ENCODE data around the gene SQSTM1.

The SQSTM1 gene

DNA sequence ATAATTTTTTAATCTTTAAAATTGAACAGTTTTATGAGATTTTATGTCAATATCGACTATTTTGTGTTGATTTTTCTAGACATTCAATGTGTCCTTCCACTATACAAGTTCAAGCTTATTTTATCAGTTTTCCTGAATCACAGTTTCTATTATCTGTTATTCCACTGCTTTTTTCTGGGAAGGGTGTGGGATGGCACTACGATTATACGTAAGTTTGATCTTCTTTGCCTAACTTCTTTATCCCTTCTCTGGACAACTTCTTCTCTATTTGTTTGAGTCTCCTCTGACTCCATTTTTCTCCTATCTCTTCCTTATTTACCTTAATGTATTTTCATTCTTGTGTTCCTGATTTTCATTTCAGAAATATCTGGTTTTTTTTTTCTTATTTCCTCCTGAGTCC is 62.5 kb downstream of the SQSTM1 start:
- no peak for DNase-seq (ENCODE audit: low read depth)

DNA sequence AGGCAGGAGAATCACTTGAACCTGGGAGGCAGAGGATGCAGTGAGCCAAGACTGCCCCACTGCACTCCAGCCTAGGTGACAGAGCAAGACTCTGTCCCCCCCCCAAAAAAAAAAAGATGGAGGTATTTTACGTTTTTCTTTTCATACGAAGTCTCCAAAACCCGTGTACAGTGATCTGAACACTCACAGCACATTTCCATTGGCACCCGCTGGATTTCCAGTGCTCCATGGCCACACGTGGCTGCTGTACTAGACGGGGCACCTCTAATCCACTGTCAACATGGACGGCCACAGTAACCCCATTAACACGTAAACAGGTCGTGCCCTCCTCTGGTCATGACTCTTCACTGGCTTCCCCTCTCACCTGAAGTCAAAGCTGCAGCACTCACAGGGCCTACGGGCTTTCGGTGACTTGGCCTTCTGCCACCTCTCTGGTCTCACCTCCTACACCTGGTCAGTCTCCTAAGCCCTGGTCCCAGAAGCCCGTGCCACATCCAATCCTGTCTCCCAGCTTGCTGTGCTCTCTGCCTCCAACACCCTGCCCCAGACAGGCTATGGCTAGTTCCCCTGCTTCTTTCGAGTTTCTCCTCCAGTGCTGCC is 64.9 kb downstream of the SQSTM1 start:
- no peak overlapping the region for H3K4me3 ChIP-seq (ENCODE audit: low read length)
- no peak for DNase-seq (ENCODE audit: low read depth)
- TF ChIP-seq, protein P1, sequence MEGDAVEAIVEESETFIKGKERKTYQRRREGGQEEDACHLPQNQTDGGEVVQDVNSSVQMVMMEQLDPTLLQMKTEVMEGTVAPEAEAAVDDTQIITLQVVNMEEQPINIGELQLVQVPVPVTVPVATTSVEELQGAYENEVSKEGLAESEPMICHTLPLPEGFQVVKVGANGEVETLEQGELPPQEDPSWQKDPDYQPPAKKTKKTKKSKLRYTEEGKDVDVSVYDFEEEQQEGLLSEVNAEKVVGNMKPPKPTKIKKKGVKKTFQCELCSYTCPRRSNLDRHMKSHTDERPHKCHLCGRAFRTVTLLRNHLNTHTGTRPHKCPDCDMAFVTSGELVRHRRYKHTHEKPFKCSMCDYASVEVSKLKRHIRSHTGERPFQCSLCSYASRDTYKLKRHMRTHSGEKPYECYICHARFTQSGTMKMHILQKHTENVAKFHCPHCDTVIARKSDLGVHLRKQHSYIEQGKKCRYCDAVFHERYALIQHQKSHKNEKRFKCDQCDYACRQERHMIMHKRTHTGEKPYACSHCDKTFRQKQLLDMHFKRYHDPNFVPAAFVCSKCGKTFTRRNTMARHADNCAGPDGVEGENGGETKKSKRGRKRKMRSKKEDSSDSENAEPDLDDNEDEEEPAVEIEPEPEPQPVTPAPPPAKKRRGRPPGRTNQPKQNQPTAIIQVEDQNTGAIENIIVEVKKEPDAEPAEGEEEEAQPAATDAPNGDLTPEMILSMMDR (conservative IDR thresholded peaks at IDR 0.05; ENCODE audit: low read length), result no peak

More for the DNA sequence above, 62.5 kb downstream of the SQSTM1 start:
- no peak overlapping the region for H3K4me3 ChIP-seq (ENCODE audit: low read length)
- TF ChIP-seq, protein P1 (conservative IDR thresholded peaks at IDR 0.05; ENCODE audit: low read length), result no peak

DNA sequence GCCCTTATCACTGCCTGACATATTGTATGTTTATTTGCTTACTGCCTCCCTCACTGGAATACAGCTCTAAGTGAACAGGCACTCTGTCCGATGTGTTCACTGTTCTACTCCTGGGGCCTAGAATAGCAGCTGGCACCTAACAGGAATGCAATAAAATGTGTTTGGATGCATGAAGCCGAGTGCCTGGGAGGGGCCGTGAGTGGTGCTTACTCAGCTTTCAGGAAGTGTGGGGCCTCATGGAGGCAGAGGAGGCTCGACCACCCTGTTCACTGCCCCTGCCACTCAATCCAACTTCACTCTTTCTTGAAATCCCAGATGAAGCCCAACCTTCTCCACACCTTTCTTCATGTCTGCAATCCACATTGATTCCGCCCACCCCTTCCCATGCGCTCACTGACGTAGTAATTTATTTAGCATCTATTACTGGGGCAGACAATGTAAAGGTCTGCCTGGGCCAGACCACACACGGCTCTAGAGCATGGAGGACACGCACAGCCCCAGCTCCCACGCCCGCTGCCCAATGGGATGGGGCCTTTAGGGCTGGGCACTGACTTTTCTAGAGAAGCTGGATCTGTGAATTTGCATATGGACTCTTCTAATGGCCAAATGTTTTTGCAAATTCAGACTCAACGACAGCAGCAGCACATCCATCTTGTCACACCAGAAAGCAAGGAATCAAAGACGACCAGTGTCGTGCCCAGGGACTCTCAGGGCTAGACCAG is 65.6 kb downstream of the SQSTM1 start:
- H3K4me3 ChIP-seq (ENCODE audit: low read length), result no peak overlapping the region
- TF ChIP-seq, protein P1 (conservative IDR thresholded peaks at IDR 0.05; ENCODE audit: low read length), result no peak
- DNase-seq (ENCODE audit: low read depth), result no peak

DNA sequence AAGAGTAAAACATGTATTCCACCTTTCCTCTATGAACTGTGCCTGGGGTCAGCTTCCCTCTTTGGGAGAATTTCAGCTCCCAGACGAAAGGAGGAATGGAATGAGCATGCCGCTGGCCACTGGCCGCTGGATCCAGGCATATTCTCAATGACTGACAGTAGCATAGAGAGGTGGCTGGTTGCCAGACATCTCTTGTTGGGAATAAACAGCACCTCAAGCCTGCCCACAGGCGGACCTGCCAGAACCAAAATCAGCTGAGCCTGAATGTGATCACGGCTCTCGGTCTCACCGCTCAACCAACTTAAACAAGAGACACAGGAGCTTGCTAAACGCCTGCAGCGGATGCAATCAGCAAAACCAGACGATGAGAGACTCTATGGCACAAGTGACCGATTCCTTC is 66.4 kb downstream of the SQSTM1 start:
- no peak for DNase-seq (ENCODE audit: low read depth)
- TF ChIP-seq, protein P1 (conservative IDR thresholded peaks at IDR 0.05; ENCODE audit: low read length), result no peak
- no peak overlapping the region for H3K4me3 ChIP-seq (ENCODE audit: low read length)
